ENCODE measurements around the gene TMEM258.

DNA sequence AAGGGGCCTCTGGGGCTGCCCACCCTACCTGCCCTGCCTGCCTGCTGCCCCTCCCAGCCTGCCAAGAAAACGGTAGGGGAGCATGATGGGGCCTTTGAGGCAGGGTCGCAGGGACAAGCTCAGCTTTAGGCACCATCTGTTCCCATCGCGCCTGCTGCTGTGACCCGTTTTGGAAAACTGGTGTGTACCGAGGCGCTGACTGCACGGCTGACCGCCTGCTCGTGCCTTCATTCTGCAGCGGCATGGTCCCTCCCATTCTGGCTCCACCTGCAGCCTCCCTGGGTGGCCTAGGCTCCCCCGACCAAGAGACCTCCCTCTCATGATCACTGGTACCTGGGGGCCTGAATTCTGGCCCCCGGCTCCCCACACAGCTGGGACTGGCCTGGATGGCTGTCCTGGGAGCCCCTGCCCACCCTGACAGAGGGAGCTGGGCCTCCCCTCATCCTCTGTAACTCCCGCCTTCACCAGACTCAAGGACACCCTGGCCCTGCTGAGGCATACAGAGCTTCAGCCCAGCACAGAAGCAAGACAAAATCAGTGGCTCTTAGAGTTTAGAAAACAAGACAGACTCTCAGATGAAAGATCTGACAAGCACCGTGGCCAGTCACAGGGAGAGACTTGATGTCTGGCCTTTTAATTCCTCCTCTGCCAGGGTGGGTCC lies 46.5 kb downstream of the TMEM258 start:
- TF ChIP-seq, protein P1, sequence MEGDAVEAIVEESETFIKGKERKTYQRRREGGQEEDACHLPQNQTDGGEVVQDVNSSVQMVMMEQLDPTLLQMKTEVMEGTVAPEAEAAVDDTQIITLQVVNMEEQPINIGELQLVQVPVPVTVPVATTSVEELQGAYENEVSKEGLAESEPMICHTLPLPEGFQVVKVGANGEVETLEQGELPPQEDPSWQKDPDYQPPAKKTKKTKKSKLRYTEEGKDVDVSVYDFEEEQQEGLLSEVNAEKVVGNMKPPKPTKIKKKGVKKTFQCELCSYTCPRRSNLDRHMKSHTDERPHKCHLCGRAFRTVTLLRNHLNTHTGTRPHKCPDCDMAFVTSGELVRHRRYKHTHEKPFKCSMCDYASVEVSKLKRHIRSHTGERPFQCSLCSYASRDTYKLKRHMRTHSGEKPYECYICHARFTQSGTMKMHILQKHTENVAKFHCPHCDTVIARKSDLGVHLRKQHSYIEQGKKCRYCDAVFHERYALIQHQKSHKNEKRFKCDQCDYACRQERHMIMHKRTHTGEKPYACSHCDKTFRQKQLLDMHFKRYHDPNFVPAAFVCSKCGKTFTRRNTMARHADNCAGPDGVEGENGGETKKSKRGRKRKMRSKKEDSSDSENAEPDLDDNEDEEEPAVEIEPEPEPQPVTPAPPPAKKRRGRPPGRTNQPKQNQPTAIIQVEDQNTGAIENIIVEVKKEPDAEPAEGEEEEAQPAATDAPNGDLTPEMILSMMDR (IDR thresholded peaks at IDR 0.05; ENCODE audit: low read length): no peak
- TF ChIP-seq EZH2 (IDR thresholded peaks at IDR 0.05; ENCODE audit: borderline replicate concordance, low read length): no peak

Measured in OCI-LY1 (cell line).